ENCODE data around the gene CHST10.

The CHST10 gene

DNA sequence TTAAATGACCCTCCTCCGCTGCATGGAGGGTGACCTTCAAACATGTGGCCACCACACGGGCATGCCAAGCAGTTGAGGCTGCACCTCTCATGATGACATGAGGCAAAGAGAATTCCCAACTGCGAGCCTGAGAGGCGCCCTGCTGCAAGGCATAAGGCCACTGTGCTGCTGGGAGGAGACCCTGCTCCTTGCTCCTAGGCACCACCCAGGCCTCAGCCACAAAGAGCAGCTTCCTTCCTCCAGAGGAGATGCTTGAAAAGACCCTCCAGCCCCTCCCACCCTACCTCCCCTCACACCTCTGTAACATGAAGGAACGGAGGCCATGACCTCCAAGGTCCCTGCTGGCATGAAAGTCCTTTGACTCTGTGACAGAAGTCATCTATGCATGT, 11.4 kb downstream of the CHST10 start:
- H3K4me3 ChIP-seq (ENCODE audit: control insufficient read depth, low read depth, low read length) = no peak overlapping the region
- no peak for TF ChIP-seq CTCF (IDR thresholded peaks at IDR 0.05; ENCODE audit: control insufficient read depth, insufficient read depth, low read depth, low read length, missing control alignments)
- DNase-seq (ENCODE audit: low read depth) = no peak

- no peak for TF ChIP-seq CTCF (IDR thresholded peaks at IDR 0.05; ENCODE audit: control insufficient read depth, insufficient read depth, low read depth, low read length, missing control alignments)
- H3K4me3 ChIP-seq (ENCODE audit: control insufficient read depth, low read depth, low read length) = no peak overlapping the region
- no peak for DNase-seq (ENCODE audit: low read depth)
Observed at GRCh38 chr2:100405403-100406119, 11.9 kb downstream of the CHST10 start.

DNA sequence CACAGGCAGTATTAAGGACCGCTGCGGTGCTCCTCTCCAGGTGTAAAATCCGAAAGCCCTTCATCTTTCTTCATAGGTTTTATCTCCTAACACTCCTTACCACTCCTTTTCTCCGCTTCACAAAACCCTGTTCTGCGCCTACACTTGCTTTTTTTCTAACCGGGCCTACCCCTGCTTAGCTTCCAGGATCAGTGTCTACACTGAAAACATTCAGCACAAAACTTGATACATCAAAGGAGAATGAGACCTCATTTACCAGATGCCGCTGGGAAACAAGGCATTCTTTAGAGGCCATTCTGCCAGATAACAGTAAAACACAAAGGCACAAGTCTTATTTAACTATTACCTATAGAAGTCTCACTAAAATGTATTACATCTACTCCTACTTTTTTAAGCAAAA, 13.1 kb downstream of the CHST10 start:
- no peak for DNase-seq (ENCODE audit: low read depth)
- no peak for TF ChIP-seq CTCF (IDR thresholded peaks at IDR 0.05; ENCODE audit: control insufficient read depth, insufficient read depth, low read depth, low read length, missing control alignments)
- H3K4me3 ChIP-seq (ENCODE audit: control insufficient read depth, low read depth, low read length) = no peak overlapping the region

DNA sequence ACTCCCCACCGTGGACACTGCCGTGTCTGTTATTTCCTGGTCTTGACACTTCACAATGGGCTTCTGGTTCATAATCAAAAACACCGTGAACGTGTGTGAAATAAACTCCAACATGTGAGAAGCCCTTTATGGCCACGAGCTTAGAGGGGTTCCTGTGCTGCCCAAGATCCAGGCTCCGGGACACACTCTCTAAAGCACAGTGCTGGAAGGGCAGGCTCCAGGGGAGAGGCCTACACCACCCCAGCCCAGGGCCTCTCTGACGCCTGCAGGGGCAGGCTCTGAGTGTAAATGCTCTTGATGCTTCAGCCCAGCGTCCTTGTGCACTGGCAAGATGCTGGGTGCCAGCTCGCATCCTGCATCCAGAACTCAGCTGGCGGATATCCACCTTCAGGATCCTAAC, 13.7 kb downstream of the CHST10 start:
- DNase-seq (ENCODE audit: low read depth) = no peak
- no peak overlapping the region for H3K4me3 ChIP-seq (ENCODE audit: control insufficient read depth, low read depth, low read length)
- TF ChIP-seq CTCF (IDR thresholded peaks at IDR 0.05; ENCODE audit: control insufficient read depth, insufficient read depth, low read depth, low read length, missing control alignments) = no peak

- no peak for TF ChIP-seq CTCF (IDR thresholded peaks at IDR 0.05; ENCODE audit: control insufficient read depth, insufficient read depth, low read depth, low read length, missing control alignments)
Observed at GRCh38 chr2:100401268-100401667, 16.2 kb downstream of the CHST10 start.

GRCh38 chr2:100399714-100400113, 17.8 kb downstream of the CHST10 start:
- H3K4me3 ChIP-seq (ENCODE audit: control insufficient read depth, low read depth, low read length) = no peak overlapping the region
- TF ChIP-seq CTCF (IDR thresholded peaks at IDR 0.05; ENCODE audit: control insufficient read depth, insufficient read depth, low read depth, low read length, missing control alignments) = no peak
- no peak for DNase-seq (ENCODE audit: low read depth)

More at GRCh38 chr2:100401268-100401667, 16.2 kb downstream of the CHST10 start:
- H3K4me3 ChIP-seq (ENCODE audit: control insufficient read depth, low read depth, low read length) = no peak overlapping the region
- DNase-seq (ENCODE audit: low read depth) = no peak

Data from AG09309 (cell line).